ENCODE measurements around the gene MICAL2. TPM values are rescaled to one million over a fixed set of nuclear protein-coding genes. Genes with fewer than 3 reads are reported as not detected.

MICAL2 gene
- total RNA-seq, 1 donor from 2014 or later, result 0.27 TPM

- CTCF ChIA-PET, result no interaction called here
- POLR2A ChIA-PET, result no interaction called here
- intact Hi-C loops (cut with micrococcal nuclease), result no loop called here
- Mint-ChIP-seq H3K4me3 (no peak overlapping the region), H3K27ac (no peak overlapping the region), H3K4me1 (no peaks in the 10 kb centered on the region), H3K36me3 (ENCODE audit: low read depth) (no peaks in the 10 kb centered on the region), H3K27me3 (peaks cover 12% of the 10 kb centered on the region), H3K9me3 (no peaks in the 10 kb centered on the region)
- DNase-seq, result no peak
- TF ChIP-seq, protein P1, sequence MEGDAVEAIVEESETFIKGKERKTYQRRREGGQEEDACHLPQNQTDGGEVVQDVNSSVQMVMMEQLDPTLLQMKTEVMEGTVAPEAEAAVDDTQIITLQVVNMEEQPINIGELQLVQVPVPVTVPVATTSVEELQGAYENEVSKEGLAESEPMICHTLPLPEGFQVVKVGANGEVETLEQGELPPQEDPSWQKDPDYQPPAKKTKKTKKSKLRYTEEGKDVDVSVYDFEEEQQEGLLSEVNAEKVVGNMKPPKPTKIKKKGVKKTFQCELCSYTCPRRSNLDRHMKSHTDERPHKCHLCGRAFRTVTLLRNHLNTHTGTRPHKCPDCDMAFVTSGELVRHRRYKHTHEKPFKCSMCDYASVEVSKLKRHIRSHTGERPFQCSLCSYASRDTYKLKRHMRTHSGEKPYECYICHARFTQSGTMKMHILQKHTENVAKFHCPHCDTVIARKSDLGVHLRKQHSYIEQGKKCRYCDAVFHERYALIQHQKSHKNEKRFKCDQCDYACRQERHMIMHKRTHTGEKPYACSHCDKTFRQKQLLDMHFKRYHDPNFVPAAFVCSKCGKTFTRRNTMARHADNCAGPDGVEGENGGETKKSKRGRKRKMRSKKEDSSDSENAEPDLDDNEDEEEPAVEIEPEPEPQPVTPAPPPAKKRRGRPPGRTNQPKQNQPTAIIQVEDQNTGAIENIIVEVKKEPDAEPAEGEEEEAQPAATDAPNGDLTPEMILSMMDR (IDR thresholded peaks at IDR 0.05), result no peak
- ATAC-seq (ENCODE audit: low read depth), result no peak
These were observed 13.9 kb downstream of the MICAL2 start for GRCh38 chr11:12124306-12124705.

DNA sequence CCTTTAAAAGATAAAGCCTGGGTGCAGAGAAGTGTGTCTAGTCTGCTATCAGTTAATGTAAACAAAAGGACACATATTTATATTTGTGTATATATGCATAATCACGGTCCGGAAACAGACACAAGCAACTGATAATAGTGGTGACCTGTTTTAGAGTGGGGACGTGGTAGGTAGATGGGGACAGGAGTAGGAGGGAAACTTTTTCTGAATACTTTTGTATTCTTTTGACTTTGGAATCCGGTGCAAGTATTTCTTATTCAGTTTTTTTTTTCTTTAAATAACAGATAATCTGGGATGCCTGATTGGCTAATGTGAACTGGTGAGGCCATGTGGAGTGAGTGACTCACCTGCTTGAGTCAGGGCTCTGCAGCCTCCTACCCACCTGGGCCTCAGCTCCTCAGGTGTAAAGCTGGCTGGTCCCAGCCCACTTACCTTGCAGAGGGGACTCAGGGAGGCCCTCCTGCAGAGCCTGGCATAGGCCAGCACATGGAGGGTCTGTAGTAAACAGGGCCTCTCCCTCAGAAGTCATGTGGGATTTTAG is 15.3 kb downstream of the MICAL2 start:
- Mint-ChIP-seq H3K27me3 (peaks cover 8% of the 10 kb centered on the region), H3K36me3 (ENCODE audit: low read depth) (no peaks in the 10 kb centered on the region), H3K4me1 (no peaks in the 10 kb centered on the region), H3K4me3 (no peak overlapping the region), H3K9me3 (no peaks in the 10 kb centered on the region), H3K27ac (no peak overlapping the region)
- TF ChIP-seq, protein P1 (IDR thresholded peaks at IDR 0.05), result no peak
- DNase-seq (no peak), ATAC-seq (ENCODE audit: low read depth) (no peak)
- intact Hi-C loops (cut with micrococcal nuclease), result no loop called here
- ChIA-PET POLR2A (no interaction called here), CTCF (no interaction called here)

GRCh38 chr11:12126344-12127019 is 16.1 kb downstream of the MICAL2 start:
- Mint-ChIP-seq H3K36me3 (ENCODE audit: low read depth) (no peaks in the 10 kb centered on the region), H3K4me3 (no peak overlapping the region), H3K4me1 (no peaks in the 10 kb centered on the region), H3K9me3 (no peaks in the 10 kb centered on the region), H3K27ac (no peak overlapping the region), H3K27me3 (peaks cover 8% of the 10 kb centered on the region)
- CTCF ChIA-PET, result no interaction called here
- TF ChIP-seq, protein P1 (IDR thresholded peaks at IDR 0.05), result no peak
- intact Hi-C loops (cut with micrococcal nuclease), result no loop called here
- ATAC-seq (ENCODE audit: low read depth), result no peak
- no peak for DNase-seq
- POLR2A ChIA-PET, result no interaction called here

DNA sequence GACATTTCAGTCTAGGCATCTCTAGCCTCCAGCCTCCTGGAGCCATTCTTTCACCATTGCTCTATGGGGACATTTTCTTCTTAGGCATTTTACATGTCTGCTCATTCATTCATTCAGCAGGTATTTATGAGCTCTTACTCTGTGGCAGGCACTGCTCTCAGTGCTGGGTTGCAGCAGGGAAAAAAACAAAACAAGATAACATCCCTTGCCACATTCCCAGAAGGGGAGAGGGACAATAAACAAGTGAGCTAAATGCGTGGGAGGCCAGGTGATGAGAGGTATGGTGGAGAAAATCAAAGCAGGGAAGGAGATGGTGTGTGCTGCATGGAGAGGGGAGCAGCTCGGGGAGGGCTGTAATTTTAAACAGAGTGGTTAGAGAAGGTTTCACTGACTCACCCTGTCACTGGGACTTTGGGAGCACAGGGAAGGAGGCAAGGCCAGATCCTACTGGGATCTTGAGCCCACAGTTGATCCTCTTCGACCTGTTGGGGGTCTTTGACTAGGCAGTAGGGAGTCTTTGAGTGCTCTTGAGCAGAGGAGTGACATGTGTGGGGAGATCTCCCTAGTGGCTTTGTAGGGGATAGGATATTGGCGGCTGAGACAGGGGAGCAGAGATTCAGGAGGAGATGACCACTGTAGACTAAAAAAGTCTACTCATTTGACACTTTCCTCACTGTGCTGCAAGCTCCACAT is 17.0 kb downstream of the MICAL2 start:
- Mint-ChIP-seq H3K4me3 (no peak overlapping the region), H3K9me3 (no peaks in the 10 kb centered on the region), H3K36me3 (ENCODE audit: low read depth) (no peaks in the 10 kb centered on the region), H3K27me3 (peaks cover 6% of the 10 kb centered on the region), H3K27ac (no peak overlapping the region), H3K4me1 (no peaks in the 10 kb centered on the region)
- intact Hi-C loops (cut with micrococcal nuclease), result no loop called here
- CTCF ChIA-PET, result no interaction called here
- ATAC-seq (ENCODE audit: low read depth) (no peak), DNase-seq (no peak)
- POLR2A ChIA-PET, result no interaction called here
- TF ChIP-seq, protein P1 (IDR thresholded peaks at IDR 0.05), result no peak

- no peak for DNase-seq
- ChIA-PET CTCF (no interaction called here), POLR2A (no interaction called here)
- no peaks in the 10 kb centered on the region for H3K36me3 Mint-ChIP-seq (ENCODE audit: low read depth)
- TF ChIP-seq, protein P1 (IDR thresholded peaks at IDR 0.05), result no peak
- ATAC-seq (ENCODE audit: low read depth), result no peak
- intact Hi-C loops (cut with micrococcal nuclease), result no loop called here
- H3K4me3 Mint-ChIP-seq, result no peak overlapping the region
- no peaks in the 10 kb centered on the region for H3K9me3 Mint-ChIP-seq
- H3K27me3 Mint-ChIP-seq, result peaks cover 6% of the 10 kb centered on the region
- H3K27ac Mint-ChIP-seq, result no peak overlapping the region
- H3K4me1 Mint-ChIP-seq, result peaks cover under 1% of the 10 kb centered on the region
These were observed 17.9 kb downstream of the MICAL2 start for GRCh38 chr11:12128301-12128751.

All from activated B cell treated with CpG ODN at 0.5 μM for 24 hours (primary cell).